NCI-H1930 (cell line): ENCODE results near the gene AK6.
A peak's percentile ranks its signal among the peaks of the same experiment; 100 is the strongest.
"Not testable (repeated sequence)": the region's sequence is repeated elsewhere in the genome, so short reads cannot be mapped to it uniquely, and the experiment has no call there.

Experiments used
- DNase-seq, 2 experiments: peaks; one replicate each; lab custom pipeline; 2025; lab: John Stamatoyannopoulos, UW

AK6 gene

DNA sequence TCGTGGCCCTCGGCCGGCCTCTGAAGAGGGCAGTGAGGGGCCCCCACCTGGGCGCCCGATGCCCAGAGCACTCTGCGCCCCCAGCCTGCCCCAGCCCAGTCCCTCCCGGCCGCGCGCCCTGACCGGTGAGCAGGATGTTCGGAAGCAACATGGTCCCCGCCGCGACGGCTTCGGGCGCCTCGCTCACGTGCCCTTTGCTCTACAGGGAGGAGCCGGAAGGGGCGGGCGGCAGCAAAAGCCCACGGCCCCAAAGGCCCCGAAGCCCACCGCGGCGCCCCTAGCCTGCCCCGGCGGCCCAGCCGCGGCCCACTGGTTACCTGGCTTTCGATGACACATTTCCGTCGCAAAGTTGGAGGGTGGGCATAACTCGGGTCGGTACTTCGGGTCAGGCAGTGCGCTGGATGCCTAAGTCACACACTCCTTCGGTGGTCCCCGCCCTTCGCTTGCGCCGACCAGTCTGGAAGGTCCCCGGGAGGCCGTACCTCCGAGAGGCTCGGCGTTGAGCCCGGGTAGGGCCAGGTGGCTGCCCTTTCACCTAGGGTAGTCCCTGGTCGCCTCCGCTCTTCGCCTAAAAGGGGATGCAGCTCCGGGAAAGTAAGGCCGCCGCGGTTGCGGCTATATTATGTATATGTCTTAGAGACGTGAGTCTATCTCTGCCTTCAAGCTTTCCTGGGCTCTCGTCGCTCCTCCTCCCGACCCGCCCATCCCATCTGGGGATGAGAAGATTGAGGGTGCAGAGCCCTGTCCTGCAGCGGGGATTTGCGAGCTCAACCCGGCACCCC is at the start of gene AK6, which contains the start of the genes RAD17 and TAF9:
AK6 (minus strand) TSS at position 181 of the 782 bp plus-strand sequence; CDS start at position 151, 30 bp downstream.
RAD17 (plus strand) TSS at position 479 of the 782 bp plus-strand sequence. CDS start 2,391 bp downstream, outside the sequence.
TAF9 (minus strand) TSS at position 181 of the 782 bp plus-strand sequence. CDS start 3,783 bp downstream, outside the sequence.
- peak; percentile 70 to 85 for DNase-seq

DNA sequence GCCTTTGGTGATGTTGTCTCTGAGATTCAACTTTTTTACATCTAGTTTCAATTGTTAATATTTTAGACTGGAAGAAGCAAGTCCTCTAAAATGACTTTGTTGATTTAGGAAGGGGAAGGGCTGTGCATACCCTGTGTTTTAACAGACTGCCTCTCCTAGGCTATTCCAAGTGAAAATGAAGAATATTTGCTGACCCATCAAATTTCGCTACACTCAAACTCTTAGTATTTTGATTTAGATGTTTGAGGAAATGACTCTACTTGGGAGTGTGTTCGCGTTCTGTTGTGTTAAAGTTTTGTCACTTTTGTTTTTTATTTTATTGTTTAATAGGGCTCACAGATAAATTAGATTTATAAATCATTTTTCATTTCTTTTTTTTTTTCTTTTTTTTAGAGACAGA is 49.2 kb upstream of the AK6 start:
- no peak for DNase-seq

DNA sequence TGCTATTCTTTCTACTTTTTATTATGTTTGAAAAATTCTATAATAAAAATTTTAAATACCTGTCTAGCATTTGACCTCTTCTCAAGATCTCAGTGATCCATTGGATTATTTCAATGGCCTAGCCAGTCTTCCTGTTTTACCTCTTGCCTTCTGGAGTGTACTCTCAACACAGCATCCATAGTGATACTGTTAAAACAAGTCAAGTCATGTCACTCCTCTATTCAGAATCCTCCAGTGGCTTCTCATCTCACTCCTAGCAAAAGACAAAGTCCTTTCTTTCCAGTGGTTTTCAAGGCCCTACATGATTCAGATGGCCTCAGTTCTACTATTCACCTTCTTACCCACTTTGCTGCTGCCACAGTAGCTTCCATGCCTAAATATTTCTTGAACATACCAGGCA is 47.4 kb upstream of the AK6 start:
- DNase-seq = no peak

DNA sequence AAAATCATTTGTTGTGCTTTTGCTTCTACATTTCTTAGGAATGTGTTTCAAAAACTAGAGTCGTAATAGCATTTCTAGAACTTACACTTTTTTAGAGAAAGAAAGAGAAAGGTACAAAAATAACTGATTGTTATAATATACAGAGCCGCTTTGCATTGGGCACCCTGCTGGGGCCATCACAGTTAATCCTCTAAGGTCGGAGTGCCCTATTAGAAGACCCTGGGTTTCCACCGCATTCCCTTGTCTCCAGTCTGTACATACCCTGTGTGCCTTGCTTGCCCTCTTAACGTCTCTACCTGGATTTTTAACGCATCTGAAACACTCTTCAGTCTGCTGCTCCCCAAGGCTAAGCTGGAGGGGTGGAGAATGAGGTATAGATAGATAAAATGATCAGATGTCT is 46.9 kb upstream of the AK6 start:
- DNase-seq = no peak

DNA sequence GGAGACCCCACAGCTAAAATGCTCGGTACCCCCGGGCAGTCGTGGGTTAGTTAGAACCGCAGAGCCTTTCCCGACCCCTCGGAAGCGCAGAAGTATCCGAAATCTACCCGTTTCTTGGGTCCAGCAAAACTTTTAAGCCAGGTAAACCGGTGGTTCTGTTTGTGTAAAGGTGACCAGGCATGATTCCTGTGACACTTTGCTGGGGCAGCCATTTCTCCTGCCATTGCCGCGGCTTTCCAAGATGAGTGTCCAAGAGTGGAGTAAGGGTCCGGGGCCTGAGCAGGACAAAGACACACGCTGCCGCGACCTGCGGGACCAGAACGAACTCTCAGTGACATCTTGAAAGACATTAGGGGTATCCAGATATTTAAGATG is 46.3 kb upstream of the AK6 start:
- DNase-seq = no peak

DNA sequence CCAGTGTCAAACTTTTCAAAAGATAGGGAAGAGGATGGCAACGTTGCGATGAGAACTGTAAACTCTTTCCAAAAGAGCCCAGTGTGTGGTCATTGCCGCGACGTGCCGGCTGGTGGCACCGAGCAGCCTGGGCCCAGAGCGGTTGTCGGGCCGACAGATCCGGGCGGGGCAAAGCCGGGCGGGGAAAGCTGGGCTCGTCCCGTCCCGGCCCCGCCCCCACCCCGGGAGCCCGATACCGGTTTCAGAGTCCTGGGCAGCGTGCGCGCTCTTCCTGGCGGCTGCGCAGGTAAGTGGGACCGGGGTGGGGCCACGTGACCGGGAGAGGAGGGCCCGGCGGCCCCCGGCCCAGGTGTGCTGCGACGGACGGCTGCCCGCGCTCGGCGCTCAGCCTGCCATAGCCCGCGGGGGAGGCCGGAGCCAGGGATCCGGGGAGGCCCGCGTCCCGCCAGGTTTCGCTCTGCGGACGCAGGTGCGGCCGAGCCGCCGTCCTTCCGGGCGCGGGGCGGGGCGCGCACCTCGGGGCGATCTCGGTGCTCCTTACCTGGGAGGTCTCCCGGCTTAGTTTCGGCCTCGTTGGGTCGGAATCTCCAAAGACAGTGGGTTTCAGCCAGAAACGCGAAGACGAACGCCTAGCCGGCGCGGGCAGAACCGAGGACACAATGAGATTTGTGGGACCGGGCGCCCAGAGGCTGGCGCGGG is 45.7 kb upstream of the AK6 start, which contains the start of gene MARVELD2:
MARVELD2 (plus strand) TSS at position 232 of the 699 bp plus-strand sequence. CDS start 4,270 bp downstream, outside the sequence.
- DNase-seq = peak; percentile 54 to 67

DNA sequence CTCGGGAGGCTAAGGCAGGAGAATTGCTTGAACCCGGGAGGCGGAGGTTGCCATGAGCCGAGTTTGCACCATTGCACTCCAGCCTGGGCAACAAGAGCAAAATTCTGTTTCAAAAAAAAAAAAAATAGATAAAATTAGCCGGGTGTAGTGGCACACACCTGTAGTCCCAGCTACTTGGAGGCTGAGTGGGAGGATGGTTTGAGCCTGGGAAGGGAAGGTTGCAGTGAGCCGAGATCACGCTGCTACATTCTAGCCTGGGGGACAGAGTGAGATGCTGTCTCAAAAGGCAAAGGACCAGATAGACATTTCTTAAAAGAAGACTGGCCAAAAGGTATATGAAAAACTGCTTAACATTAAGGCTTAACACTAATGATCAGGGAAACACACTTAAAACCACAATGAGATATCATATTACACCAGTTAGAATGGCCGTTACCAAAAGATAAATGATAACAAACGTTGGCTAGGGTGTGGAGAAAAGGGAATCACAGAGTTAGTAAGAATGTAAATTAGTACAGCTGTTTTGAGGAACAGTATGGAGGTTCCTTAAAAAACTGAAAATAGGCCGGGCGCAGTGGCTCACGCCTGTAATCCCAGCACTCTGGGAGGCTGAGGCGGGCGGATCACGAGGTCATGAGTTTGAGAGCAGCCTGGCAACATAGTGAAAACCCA is 35.5 kb upstream of the AK6 start:
- DNase-seq = no peak

DNA sequence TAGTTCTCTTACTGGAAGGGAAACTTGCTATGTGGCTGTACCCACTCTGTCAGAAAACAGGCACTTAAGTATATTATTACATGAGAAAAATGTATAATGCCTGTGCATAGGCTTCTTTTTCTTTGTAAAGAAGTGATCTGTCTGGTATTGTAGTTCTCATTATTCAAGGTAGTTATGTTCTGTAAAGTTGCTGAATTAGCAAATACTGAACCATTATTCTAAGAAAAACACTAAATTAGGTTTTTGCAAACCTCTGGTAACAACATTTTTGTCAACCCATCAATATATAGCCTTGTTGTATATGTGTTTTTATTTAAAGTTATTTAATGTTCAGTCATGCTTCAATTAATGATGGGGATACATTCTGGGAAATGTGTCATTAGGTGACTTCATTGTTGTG is 9.1 kb upstream of the AK6 start:
- DNase-seq = no peak

DNA sequence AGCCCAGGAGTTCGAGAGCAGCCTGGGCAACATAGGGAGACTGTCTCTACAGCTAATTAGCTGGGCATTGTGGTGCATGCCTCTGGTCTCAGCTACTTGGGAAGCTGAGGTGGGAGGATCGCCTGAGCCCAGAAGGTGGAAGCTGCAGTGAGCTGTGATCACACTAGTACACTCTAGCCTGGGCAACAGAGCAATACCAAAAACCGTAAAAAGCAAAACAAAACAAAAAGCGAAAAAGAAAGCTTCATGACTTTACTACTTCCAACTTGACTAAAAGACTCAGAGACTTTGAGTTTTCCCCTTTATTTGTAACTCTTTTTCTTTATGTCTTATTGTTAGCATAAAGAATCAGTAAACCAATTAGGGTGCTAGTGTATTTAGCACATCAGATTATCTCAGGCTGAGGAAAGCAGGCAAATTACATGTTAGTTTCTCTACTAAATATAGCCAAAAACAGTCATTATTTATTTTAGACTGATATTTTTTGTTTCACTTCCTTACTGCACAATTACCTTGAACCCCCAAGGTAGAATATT is 5.7 kb upstream of the AK6 start:
- no peak for DNase-seq

DNA sequence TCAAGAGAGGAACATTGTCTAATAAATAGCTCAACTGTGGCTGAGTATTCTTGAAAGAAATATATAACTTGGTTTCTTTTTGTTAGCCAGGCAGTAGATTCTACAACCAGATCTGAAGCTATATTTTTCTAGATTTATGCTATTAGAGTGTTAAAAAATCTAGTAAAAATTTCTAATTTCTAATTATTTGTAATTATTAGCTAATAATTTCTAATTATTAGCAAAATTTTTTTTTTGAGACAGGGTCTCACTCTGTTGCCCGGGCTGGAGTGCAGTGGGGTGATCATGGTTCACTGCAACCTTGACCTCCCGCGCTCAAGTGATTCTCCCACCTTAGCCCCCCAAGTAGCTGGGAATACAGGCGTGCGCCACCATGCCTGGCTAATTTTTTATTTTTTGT is 3.1 kb upstream of the AK6 start:
- no peak for DNase-seq

DNA sequence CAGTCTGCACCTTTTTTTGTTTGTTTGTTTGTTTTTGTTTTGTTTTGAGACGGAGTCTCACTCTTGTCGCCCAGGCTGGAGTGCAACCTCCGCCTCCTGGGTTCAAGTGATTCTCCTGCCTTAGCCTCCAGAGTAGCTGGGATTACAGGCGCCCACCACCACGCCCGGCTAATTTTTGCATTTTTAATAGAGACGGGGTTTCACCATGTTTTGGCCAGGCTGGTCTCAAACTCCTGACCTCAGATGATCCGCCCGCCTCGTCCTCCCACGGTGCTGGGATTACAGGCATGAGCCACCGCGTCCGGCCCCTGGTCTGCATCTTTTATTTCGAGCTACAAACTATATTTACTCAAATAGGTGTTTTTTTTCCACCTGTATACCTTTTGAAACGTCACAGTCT is 1.0 kb upstream of the AK6 start:
- DNase-seq = not testable (repeated sequence)

DNA sequence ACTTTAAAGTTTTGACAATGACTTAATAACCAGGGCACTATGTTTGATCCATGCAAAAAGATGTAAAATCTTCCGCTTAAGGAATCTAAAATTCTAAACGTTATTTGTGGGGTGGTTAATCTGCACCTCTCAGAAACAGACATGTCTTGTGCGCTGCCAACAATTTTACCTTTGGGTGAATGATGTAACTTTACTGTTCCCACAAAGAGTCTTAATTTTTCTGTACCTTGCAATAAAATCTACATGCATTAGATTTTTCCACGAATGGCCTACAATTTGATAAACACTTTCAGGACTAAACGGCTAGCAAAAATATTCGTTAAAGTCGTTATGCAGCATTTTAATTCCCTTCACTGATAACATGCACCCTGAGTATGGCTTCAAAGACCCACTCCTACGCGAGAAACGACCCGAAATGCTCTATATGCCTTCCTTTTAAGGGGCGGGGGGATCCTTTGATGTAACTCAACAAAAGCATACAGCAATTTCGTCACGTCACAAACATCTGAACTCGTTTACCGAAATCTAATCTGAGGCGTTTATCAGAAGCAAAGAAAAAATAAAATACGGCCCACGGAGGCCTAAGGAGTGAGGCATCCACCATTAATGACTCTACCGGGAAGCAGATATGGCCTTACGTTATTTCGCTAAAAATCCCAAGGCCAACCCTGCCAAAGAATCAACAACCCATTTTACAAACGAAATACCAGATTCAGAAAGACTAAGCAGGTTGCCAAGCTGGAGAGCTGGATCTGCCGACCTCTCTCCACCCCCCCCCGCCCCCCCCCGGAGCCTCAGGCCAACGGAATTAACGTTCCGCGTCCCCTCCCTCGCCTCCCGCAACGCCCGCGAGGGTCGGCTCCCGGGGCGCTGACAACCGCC is 621 bp downstream of the AK6 start:
- peak in 1 of 2 experiments; percentile 0 for DNase-seq

DNA sequence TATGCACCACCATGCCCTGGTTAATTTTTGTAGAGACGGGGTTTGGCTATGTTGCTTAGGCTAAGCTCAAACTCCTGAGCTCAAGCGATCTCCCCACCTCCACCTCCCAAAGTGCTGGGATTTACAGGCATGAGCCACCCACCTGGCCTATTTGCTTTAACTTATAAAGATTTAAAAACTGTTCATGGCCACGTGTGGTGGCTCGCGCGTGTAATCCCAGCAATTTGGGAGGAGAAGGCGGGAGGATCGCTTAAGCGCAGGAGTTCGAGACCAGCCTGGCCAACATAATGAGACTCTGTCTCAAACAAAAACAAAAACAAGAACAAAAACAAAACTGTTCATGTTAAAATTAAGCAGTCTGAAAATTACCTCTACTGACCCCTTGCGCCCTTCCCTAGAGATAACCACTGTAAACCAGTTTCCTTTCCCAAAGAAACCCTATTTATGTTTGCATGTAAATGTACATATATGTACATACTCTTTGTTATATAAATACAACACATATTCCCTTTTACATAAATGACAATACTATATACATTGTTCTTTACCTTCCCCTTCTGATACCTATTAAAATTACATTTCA is 1.5 kb downstream of the AK6 start:
- no peak for DNase-seq

DNA sequence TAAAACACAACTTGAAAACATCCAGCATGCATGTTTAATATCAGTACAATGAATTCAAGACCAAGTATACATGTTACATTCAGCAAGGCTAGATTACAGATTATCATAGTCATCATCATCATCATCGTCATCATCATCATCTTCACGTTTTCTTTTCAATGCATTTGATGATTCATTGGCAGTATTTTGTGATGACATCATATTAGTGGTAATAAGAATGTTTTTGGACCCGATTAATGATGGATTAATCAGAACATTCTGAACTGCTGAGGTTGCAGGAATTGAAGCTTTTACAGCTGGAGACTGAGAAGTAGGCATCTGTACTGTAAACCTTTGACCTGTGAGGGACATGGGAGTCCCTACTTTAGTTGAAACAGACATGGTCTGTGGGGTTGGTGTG is 4.5 kb downstream of the AK6 start:
- DNase-seq = no peak

DNA sequence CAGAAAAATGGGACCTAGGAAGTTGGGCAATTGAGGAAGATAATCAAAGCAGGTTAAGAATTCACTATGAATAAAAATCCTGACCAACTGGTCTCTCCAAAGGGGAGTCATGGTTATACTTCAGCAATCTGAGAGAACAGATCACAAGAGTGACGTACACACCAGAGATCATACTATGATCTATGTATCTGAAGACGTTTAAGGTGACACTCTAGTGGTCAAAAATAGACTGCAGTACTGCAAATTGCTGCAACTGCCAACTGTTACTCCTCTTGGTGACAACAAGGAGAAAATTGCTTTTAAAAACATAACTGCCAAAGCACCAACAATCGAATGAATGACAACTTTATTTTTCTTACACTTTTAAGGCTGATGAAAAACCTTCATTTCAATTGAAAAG is 4.9 kb downstream of the AK6 start:
- DNase-seq = no peak

DNA sequence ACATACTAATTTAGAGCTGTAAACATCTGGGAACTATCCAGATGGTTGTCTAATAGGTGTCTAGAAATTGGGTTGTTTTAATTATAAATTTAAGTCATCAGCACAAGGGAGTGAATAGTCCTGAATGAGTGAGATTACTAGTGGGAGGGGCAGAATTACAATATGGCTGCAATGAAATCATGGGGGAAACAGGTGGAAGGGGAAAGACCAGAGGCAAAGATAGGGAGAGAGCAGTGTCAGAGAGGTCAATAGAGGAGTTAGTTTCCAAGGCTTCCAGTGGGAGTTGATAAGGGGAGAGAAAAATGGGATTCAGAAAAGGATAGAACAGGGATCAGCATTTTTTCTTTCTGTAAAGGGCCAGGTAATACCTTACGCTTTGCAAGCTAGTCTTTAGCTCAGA is 8.9 kb downstream of the AK6 start:
- no peak for DNase-seq

DNA sequence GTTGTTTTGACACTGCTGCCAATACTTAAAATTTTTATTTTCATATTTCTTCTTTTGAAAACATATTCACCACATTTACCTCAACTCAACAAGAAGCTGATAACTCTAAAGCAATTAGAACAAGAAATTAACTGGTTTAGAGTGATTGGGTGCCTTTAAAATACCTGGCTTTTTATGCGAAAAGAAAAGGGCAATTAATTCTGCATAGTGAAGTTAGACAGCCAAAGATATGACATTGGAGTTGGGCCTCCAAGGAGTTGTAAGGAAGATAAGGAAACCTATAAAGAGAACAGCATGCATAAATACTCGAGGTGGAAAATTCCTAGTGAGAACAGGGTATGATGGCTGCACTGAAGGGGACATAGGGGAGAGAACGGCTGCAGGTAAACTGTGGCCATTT is 9.6 kb downstream of the AK6 start:
- DNase-seq = no peak

DNA sequence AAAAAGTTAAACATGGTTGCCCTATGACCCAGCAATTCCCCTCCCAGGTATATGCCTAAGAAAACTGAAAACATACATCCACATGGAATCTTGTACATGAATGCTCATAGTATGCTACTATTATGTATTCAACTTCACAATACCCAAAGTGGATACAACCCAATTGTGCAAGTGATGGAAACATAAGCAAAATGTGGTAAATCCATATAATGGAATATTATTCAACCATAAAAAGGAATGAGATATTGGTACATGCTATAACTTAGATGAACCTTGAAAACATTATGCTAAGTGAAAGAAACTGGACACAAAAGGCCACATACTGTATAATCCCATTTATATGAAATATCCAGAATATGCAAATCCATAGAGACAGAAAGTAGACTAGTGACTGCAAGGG is 18.7 kb downstream of the AK6 start:
- no peak for DNase-seq

DNA sequence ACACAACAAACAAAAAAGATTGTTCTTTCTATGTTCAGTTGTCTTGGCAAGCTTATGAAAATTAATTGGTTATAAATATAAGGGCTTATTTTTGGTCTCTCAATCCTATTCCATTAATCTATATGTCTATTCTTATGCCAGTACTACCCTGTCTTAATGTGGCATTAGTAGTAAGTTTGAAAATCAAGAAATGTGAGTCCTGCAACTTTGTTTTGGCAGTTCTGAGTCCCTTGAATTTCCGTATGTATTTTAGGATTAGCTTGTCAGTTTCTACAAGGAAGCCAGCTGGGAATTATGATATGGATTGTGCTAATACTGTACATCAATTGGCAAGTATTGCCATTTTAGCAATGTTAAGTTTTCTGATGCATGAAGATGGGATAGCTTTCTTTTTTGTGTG is 26.2 kb downstream of the AK6 start:
- no peak for DNase-seq

DNA sequence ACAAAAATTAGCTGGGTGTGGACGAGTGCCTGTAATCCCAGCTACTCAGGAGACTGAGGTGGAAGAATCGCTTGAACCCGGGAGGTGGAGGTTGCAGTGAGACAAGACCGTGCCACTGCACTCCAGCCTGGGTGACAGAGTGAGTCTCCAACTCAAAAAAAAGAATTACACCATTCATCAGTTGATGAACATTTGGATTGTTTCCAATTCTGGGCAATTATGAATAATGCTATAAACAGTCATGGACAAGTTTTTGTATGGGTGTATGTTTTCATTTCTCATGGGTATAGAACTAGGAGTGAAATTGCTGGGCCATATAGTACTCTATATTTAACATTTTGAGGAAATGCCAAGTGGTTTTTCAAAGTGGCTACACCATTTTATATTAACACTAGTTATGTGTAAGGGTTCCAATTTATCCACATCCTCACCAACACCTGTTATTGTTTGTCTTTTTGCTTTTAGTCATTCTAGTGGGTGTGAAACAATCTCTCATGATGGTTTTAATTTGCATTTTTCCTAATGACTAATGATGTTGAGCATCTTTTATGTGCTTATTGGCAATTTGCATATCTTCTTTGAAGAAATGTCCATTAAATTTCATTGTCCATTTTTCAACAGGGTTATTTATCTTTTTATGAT is 27.7 kb downstream of the AK6 start:
- no peak for DNase-seq
